ENCODE measurements around the gene ELK3.

Gene ELK3

GRCh38 chr12:96187956-96188355 lies 6.2 kb upstream of the ELK3 start:
- no peak for DNase-seq (ENCODE audit: low read depth in 3 of 3)

DNA sequence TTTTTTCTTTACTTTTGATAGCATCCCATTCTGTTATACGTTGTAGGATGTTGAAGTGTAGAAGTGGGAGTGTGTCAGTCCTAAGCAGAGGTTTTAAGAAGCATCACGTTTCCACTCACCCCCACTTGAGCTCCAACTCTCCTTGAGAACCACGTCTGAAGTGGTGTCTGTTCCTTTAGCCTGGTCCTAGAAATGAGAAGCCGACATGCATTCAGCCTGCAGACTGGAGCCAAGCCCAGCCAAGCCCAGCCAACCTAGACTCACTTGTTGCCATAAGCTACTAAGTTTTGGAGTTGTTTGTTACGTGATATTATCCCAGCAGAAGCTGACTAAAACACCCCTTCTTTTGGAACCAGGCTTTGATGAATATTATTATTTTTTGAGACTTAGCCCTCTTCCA lies 4.4 kb upstream of the ELK3 start:
- no peak for DNase-seq (ENCODE audit: low read depth in 3 of 3)

GRCh38 chr12:96190413-96191108 lies 3.6 kb upstream of the ELK3 start:
- no peak for DNase-seq (ENCODE audit: low read depth in 3 of 3)

- DNase-seq (ENCODE audit: low read depth in 3 of 3), result no peak
Measured at GRCh38 chr12:96192926-96193573, 1.1 kb upstream of the ELK3 start.

GRCh38 chr12:96194576-96194889 lies 358 bp downstream of the ELK3 start:
- no peak for DNase-seq (ENCODE audit: low read depth in 3 of 3)

DNA sequence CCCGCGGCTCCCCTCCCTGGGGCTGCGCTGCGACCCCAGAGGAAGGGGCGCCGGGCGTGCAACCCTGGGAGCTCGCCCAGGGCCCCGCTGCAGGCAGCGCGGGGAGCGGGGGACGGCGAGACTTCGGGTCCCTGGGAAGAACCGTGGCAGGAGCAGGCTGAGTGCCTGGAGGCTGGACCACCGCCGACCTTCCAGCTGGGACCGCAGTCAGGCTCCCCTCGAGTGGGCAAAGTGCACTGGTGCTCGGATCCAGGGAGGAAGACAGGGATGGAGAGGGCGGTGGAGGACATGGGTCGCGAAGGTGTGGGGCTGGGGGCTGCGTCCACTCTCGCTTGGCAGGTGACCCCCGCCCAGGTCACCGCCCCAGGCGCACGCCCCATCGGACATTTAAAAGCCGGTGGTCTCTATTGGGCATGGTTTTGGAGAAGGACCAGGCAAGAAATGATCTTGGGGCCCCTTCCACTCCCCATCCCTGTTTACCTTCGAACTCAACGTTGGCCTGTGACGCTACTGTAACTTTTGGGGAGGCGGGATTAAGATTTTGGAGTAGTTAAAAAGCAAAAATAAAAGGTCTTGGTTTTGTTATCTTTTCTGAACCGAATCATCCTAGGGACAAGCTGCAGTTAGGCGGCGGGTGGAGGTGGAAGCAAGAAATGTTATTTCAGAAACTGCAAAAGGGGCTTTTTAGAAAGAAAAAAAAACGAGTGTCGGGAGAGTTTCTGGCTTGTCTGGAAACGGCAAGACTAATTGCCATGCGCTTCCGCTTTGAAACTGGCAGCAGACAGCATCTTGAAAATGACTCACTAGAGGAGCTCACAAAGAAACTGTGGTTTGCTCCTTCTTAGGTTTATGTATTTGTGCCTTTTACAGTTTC lies 1.0 kb downstream of the ELK3 start:
- DNase-seq (ENCODE audit: low read depth in 3 of 3), result peak; percentile 43 to 68 (median 60)

GRCh38 chr12:96195845-96196451 lies 1.8 kb downstream of the ELK3 start:
- DNase-seq (ENCODE audit: low read depth in 3 of 3), result peak in 2 of 3 experiments; percentile 38 to 53

GRCh38 chr12:96196781-96197180 lies 2.6 kb downstream of the ELK3 start:
- no peak for DNase-seq (ENCODE audit: low read depth in 3 of 3)

- DNase-seq (ENCODE audit: low read depth in 3 of 3), result no peak
Measured at GRCh38 chr12:96197503-96198272, 3.5 kb downstream of the ELK3 start.

- DNase-seq (ENCODE audit: low read depth in 3 of 3), result no peak
Measured at GRCh38 chr12:96198965-96199364, 4.8 kb downstream of the ELK3 start.

DNA sequence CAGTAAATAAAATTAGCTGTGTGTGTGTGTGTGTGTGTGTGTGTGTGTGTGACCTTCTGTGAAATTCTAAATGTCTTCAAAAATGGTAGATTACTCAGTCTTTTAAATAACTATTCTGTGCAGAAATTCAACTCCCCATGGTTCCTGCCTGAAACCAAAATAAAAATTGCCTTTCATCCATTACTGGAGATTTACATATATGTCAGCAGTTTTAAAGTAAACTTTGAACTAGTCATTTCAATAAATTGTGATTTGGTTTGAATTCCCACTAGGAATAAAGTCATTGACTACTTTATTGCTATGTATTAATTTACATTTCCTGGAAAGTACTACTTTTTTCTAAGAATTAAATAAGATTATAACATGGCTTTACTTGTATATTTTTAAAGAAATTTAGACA lies 5.3 kb downstream of the ELK3 start:
- DNase-seq (ENCODE audit: low read depth in 3 of 3), result no peak

GRCh38 chr12:96201272-96202227 lies 7.4 kb downstream of the ELK3 start:
- DNase-seq (ENCODE audit: low read depth in 3 of 3), result no peak

GRCh38 chr12:96204381-96204780 lies 10.2 kb downstream of the ELK3 start:
- DNase-seq (ENCODE audit: low read depth in 3 of 3), result no peak

DNA sequence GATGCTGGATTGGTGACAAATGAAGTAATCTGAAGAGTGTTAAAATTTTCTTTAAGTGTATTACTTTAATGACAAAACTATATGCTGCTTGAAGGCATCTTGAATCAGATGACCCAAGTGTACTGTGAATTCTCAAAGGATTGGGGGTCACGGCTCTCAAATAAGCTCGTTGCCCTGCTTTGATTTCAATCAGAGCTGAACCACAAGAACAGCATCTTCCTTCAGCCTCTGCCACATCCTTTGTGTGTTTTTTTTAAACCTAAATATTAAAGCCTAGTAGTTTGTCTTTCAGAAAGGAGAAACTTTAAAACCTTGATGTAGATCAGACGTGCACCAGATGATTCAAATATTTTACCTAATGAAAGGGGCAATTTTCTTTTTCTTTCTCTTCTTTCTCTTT lies 11.7 kb downstream of the ELK3 start:
- DNase-seq (ENCODE audit: low read depth in 3 of 3), result no peak

DNA sequence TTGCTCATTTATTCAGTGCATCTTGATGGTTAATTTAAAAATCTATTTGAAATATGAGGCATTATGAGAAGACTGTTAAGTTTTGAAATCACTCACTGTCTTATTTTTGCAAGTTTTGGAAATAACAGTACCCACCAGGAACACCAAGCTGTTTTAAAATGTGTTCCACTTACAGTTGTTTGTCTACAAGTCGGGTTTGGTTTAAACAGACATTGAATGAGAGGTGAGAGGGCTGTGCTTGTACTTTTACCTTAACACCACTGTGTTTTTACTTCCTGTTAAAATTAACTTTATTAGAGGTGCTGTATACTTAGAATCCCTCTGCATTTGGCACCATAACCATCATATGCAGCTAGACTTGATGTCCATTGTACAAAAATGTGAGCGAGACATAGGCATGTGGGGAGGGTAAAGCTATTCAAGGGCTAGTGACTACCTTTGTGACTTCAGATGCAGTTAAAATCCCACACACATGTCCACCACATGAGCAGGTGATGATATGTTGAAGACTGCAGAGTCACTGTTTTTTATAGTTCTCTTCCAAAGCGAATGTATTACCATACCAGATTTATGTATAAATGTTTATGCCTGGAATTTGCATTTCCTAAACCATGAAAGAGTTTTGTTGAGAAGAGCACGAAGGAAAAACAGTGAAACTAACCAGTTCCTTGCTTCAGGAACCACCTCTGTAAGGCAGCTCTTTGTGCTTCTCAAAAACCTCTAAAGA lies 12.9 kb downstream of the ELK3 start:
- DNase-seq (ENCODE audit: low read depth in 3 of 3), result no peak

- no peak for DNase-seq (ENCODE audit: low read depth in 3 of 3)
Measured at GRCh38 chr12:96208346-96208745, 14.2 kb downstream of the ELK3 start.

GRCh38 chr12:96208801-96209549 lies 14.8 kb downstream of the ELK3 start:
- DNase-seq (ENCODE audit: low read depth in 3 of 3), result no peak

DNA sequence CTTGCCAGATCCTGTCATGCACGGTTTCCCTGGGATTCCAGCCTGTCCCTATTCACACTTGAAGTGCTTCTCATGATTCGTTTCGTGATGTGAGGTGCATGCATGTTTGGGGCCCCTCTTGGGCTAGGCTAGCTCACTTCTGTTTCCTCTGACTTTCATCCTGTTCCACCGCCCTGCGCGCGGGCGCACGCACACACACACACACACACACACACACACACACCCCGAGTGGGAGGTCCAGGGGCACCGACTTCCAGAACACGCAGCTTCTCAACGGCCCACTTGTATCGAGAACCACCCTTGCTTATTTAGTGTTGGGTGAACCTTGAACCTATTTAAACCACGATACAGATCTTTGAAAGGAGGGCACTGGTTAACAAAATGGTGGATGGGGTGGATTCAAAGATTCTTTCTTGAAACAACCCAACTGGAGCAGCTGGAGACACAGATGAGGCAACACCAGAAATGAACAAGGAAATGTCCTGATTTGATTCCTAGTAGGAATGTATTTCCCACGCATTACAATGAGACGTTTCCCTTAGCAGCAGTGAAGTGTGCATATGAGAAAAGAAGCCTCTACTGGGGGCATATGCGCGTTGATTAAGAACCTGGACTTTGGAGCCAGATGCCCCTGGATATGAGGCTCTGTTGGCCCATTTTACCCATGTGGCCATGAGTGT lies 16.3 kb downstream of the ELK3 start:
- DNase-seq (ENCODE audit: low read depth in 3 of 3), result peak in 1 of 3 experiments; percentile 50
